BJ (cell line): ENCODE results near the gene LBP. TPM values are rescaled to one million over a fixed set of nuclear protein-coding genes. Genes with fewer than 3 reads are reported as not detected.

Experiments
- CTCF ChIA-PET: fragments of 350-600 bp; formaldehyde crosslinking; extraction: SDS; loops from one replicate; lab custom pipeline; 2021; ENCODE audit warnings: antibody characterized with exemption, inconsistent platforms; lab: Yijun Ruan, JAX
- POLR2A ChIA-PET: fragments of 300-600 bp; sonication (Branson Sonifier 250); formaldehyde crosslinking; extraction: SDS; loops from one replicate; lab custom pipeline; 2021; ENCODE audit warnings: antibody characterized with exemption; lab: Charles Lee
- DNase-seq: peaks from one replicate; pipeline ENCODE4 v3.0.0-alpha.2; 2011; ENCODE audit warnings: low read depth
- H3K27me3 ChIP-seq: 2 replicates; pipeline ENCODE4 v1.6.0; 2011; ENCODE audit warnings: low read length; ENCODE audit not compliant: control insufficient read depth, insufficient read depth
- H3K36me3 ChIP-seq: 2 replicates; pipeline ENCODE4 v1.5.1; 2011; ENCODE audit warnings: low read length; ENCODE audit not compliant: control insufficient read depth, insufficient read depth
- H3K4me3 ChIP-seq: 2 replicates; pipeline ENCODE4 v1.5.1; 2011; ENCODE audit warnings: low read depth, mild to moderate bottlenecking, control low read depth, low read length
- polyA plus RNA-seq: library from polyadenylated mRNA; depleted of rRNA; stranded (reverse); fragments of >200 nt; gene quantifications from 2 replicates; pipeline ENCODE4 v1.2.3, GENCODE V29; 2011
- TF ChIP-seq, protein P1 (sequence below): IDR thresholded peaks from 2 replicates; pipeline ENCODE4 v1.5.1; 2011; ENCODE audit warnings: low read depth, mild to moderate bottlenecking, control low read depth, inconsistent platforms, low read length, moderate library complexity; ENCODE audit not compliant: insufficient read depth

Gene LBP
- polyA plus RNA-seq, 1 experiment = 0.04 TPM

DNA sequence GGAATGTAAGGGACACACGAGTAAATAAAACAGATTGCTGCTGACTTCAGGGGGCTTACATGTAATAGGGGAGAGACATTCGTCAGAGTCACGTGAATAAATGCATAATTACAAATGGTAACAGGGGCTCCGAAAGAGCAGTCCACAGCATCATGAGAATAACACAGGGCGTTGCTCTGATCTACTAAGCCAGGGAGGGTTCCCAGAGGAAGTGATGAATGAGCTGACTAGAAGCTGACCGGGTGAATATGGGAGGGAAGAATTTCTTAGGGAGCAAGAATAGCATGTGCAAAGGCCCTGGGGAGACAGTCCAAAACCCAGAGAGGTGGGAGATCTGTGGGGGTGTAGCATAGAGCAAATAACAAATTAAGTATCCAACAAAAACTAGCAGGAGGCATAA, 39.9 kb upstream of the LBP start:
- Histone ChIP-seq H3K36me3 (no peaks in the 10 kb centered on the region), H3K4me3 (no peak overlapping the region), H3K27me3 (peaks cover 5% of the 10 kb centered on the region; the same call in 1 of the 2 replicates)
- no peak for DNase-seq
- TF ChIP-seq, protein P1, sequence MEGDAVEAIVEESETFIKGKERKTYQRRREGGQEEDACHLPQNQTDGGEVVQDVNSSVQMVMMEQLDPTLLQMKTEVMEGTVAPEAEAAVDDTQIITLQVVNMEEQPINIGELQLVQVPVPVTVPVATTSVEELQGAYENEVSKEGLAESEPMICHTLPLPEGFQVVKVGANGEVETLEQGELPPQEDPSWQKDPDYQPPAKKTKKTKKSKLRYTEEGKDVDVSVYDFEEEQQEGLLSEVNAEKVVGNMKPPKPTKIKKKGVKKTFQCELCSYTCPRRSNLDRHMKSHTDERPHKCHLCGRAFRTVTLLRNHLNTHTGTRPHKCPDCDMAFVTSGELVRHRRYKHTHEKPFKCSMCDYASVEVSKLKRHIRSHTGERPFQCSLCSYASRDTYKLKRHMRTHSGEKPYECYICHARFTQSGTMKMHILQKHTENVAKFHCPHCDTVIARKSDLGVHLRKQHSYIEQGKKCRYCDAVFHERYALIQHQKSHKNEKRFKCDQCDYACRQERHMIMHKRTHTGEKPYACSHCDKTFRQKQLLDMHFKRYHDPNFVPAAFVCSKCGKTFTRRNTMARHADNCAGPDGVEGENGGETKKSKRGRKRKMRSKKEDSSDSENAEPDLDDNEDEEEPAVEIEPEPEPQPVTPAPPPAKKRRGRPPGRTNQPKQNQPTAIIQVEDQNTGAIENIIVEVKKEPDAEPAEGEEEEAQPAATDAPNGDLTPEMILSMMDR = no peak
- ChIA-PET POLR2A (no interaction called here), CTCF (interaction anchor here (1.6 to 8.5 kb wide), 4 partner anchors 16 to 86 kb away, joined by 3 to 188 read pairs (median 32); no protein-coding TSS in a partner anchor)

DNA sequence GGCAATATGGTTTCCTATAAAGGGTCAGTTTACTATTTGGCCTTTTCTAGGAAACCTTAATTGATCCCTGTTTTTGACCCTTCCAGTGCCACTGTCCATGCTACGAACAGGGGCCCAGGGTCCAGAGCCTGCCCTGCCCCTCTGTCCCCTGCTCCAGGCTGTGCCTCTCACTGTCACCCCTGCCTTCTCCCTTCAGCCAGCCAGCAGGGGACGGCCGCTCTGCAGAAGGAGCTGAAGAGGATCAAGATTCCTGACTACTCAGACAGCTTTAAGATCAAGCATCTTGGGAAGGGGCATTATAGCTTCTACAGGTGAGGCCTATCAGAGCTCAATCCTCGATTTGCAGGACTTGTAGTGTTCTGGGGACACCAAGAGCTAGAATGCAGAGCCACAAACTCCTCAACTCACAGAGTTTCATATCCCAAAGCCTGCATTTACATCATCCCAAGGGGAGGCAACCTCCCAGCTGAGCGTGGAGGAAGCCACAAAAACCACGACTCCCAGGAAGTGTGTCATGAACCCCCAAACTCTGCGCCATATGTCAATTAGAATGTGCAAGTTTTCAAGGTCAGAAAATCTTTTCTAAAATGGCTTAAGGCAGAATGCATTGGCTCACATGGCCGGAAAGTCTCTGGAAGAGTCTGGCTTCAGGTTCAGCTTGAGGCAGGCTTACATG, 38.8 kb upstream of the LBP start:
- TF ChIP-seq, protein P1 = no peak
- no peak overlapping the region for H3K4me3 ChIP-seq
- H3K36me3 ChIP-seq = no peaks in the 10 kb centered on the region
- no peak for DNase-seq
- peaks cover 7% of the 10 kb centered on the region for H3K27me3 ChIP-seq
- ChIA-PET POLR2A (no interaction called here), CTCF (interaction anchor here (0.7 to 5.0 kb wide), 12 partner anchors 9 to 744 kb away, joined by 3 to 48 read pairs (median 4); no protein-coding TSS in a partner anchor)

DNA sequence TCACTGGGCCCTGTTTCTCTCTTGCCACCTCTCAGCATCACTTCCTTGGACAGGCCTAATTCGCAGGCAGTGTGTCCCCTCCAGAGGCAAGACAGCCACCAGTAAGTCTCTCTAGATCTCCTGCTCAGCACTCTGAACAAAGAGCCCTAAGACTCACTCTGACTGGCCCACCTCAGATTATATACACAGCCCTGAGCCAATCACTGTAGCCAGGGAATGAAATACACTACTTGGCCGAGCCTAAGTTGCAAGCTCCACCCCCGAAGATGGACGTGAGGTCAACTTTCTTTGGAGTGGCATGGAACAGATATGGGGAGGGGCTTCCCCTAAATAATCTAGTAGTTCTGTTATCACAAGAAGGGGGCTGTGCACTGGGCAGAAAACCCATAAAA, 38.2 kb upstream of the LBP start:
- Histone ChIP-seq H3K27me3 (peaks cover 7% of the 10 kb centered on the region), H3K4me3 (no peak overlapping the region), H3K36me3 (no peaks in the 10 kb centered on the region)
- ChIA-PET POLR2A (no interaction called here), CTCF (interaction anchor here (0.7 to 5.0 kb wide), 14 partner anchors 9 to 744 kb away, joined by 3 to 48 read pairs (median 4); no protein-coding TSS in a partner anchor)
- DNase-seq = no peak
- TF ChIP-seq, protein P1 = no peak

DNA sequence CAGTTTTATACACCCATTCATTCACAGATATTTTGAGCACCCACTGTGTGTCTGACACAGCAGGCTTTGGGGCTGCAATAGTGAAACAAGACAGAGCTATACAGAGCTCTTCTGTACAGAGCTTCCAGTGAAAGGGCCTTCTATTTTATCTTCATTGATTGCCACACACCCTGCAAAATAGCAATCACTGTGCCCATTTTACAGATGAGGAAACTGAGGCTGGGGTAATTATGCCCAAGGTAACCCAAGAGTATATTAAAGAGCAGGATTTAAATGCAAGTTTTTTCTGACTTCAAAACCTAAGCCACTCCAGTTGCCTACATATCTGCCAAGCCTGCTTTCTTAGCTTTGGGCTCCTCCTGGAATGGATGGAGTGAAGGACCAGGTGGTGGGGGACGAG, 37.8 kb upstream of the LBP start:
- POLR2A ChIA-PET = no interaction called here
- no peak for DNase-seq
- CTCF ChIA-PET = interaction anchor here (0.9 to 5.0 kb wide), 9 partner anchors 11 to 744 kb away, joined by 3 to 48 read pairs (median 4); no protein-coding TSS in a partner anchor

DNA sequence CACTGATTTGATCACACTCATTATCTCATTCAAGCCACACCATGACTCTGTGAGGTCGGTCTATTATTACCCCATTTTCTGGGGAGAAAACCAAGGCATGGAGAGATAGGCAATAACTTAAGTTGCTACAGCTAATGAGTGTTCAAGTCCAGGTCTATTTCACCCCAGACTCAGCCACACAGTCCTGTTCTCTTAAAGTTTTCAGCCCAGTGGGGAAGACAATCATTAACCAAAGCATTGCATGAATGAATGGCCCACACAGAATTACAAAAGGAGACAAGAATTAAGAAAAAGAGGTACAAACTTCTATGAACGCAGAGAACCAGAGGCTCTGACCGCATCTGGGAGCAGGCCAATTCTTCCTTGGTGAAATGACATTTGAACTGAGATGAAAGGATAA, 35.2 kb upstream of the LBP start:
- DNase-seq = no peak
- CTCF ChIA-PET = interaction anchor here (1.4 to 5.0 kb wide), 2 partner anchors 20 to 83 kb away, joined by 4 to 48 read pairs; no protein-coding TSS in a partner anchor
- TF ChIP-seq, protein P1 = no peak
- Histone ChIP-seq H3K4me3 (no peak overlapping the region), H3K27me3 (peaks cover 5% of the 10 kb centered on the region), H3K36me3 (no peaks in the 10 kb centered on the region)
- POLR2A ChIA-PET = no interaction called here

More for the DNA sequence above, 37.8 kb upstream of the LBP start:
- Histone ChIP-seq H3K27me3 (peaks cover 7% of the 10 kb centered on the region), H3K36me3 (no peaks in the 10 kb centered on the region), H3K4me3 (no peak overlapping the region)
- TF ChIP-seq, protein P1 = no peak
